Panc1 (cell line): ENCODE measurements around the gene PRPF38B.

ENCODE experiments used
- POLR2AphosphoS5 ChIP-seq: IDR thresholded peaks from 2 replicates; pipeline ENCODE4 v1.6.1; 2012; ENCODE audit warnings: mild to moderate bottlenecking, low read depth, low read length, moderate library complexity
- REST ChIP-seq, 2 experiments: IDR thresholded peaks; 2 replicates each; pipeline ENCODE4 v1.6.1; 2011 to 2012; ENCODE audit warnings: low read depth in 2 of 2, control low read depth in 1 of 2, low read length in 1 of 2, mild to moderate bottlenecking in 1 of 2, moderate library complexity in 1 of 2; ENCODE audit not compliant: insufficient read depth in 1 of 2
- TCF7L2 ChIP-seq: IDR thresholded peaks from 2 replicates; pipeline ENCODE4 v1.6.1; 2011; ENCODE audit warnings: mild to moderate bottlenecking, low read depth, low read length, inconsistent platforms
- TF ChIP-seq, protein P1 (sequence below): fragments of 450-650 bp; IDR thresholded peaks from 2 replicates; pipeline ENCODE4 v1.5.1; 2017; ENCODE audit warnings: mild to moderate bottlenecking

DNA sequence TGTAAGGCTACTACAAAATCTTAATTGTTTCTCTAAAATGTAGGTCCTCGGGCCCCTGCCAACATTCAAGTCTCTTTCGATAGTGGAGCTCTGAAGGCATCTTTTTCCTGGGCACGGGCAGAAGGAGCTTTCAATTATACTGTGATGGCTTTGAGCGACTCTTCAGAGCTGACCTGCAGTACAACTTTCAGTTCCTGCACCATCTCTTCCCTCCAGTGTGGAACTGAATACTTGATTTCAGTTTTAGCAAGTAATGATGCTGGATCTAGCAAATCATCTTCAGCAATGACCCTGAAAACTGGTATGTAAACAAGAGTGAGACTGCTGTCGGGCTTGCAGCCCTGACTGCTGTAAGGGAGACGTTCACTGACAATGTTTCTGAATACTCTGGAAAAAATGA, 30.2 kb downstream of the PRPF38B start:
- TF ChIP-seq, protein P1, sequence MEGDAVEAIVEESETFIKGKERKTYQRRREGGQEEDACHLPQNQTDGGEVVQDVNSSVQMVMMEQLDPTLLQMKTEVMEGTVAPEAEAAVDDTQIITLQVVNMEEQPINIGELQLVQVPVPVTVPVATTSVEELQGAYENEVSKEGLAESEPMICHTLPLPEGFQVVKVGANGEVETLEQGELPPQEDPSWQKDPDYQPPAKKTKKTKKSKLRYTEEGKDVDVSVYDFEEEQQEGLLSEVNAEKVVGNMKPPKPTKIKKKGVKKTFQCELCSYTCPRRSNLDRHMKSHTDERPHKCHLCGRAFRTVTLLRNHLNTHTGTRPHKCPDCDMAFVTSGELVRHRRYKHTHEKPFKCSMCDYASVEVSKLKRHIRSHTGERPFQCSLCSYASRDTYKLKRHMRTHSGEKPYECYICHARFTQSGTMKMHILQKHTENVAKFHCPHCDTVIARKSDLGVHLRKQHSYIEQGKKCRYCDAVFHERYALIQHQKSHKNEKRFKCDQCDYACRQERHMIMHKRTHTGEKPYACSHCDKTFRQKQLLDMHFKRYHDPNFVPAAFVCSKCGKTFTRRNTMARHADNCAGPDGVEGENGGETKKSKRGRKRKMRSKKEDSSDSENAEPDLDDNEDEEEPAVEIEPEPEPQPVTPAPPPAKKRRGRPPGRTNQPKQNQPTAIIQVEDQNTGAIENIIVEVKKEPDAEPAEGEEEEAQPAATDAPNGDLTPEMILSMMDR: no peak
- TF ChIP-seq POLR2AphosphoS5 (no peak), REST (IDR thresholded peaks at IDR 0.05; ENCODE audit: insufficient read depth in 1 of 2, low read depth in 2 of 2, low read length in 1 of 2) (no peak), TCF7L2 (no peak)
